Activated CD8-positive, alpha-beta T cell treated with anti-CD3 and anti-CD28 coated beads for 36 hours (primary cell): ENCODE measurements around the gene MPO. TPM values are rescaled to one million over a fixed set of nuclear protein-coding genes. Genes with fewer than 3 reads are reported as not detected.

ENCODE experiments used
- ATAC-seq: fragments of 200-7000 bp; cut with Tn5 transposase; one replicate; pipeline ENCODE4 v1.10.0; 2021; ENCODE audit warnings: mild to moderate bottlenecking, moderate library complexity
- CTCF ChIA-PET: fragments of 350-600 bp; sonication (Branson Sonifier 250); formaldehyde crosslinking; loops from one replicate; lab custom pipeline; 2021; ENCODE audit warnings: antibody characterized with exemption; lab: Charles Lee
- POLR2A ChIA-PET: fragments of 350-600 bp; sonication (Branson Sonifier 250); formaldehyde crosslinking; loops from one replicate; lab custom pipeline; 2021; ENCODE audit warnings: antibody characterized with exemption; lab: Charles Lee
- DNase-seq: peaks from one replicate; pipeline ENCODE4 v3.0.0-alpha.2; 2020
- H3K27ac Mint-ChIP-seq: one replicate; pipeline ENCODE4 v1.8.0; 2021; ENCODE audit warnings: mild to moderate bottlenecking, mixed read lengths
- H3K27me3 Mint-ChIP-seq: one replicate; pipeline ENCODE4 v1.8.0; 2021; ENCODE audit warnings: mixed read lengths
- H3K36me3 Mint-ChIP-seq: one replicate; pipeline ENCODE4 v1.8.0; 2021; ENCODE audit warnings: low read depth, mixed read lengths
- H3K4me1 Mint-ChIP-seq: one replicate; pipeline ENCODE4 v1.8.0; 2021; ENCODE audit warnings: low read depth, mixed read lengths
- H3K4me3 Mint-ChIP-seq: one replicate; pipeline ENCODE4 v1.8.0; 2021; ENCODE audit warnings: mild to moderate bottlenecking, moderate library complexity, mixed read lengths
- H3K9me3 Mint-ChIP-seq: one replicate; pipeline ENCODE4 v1.8.0; 2021; ENCODE audit warnings: mixed read lengths
- intact Hi-C: fragments of 100-400 bp; cut with micrococcal nuclease; formaldehyde crosslinking; loops from one replicate; pipeline ENCODE4 v1.10.0; 2022
- total RNA-seq, 2 experiments: library from RNA; stranded (reverse); gene quantifications; one replicate each; pipeline ENCODE4 v1.2.3, GENCODE V29; 2021
- TF ChIP-seq, protein P1 (sequence below): fragments of 200-600 bp; IDR thresholded peaks from one replicate; pipeline ENCODE4 v1.8.0; 2022; ENCODE audit warnings: antibody characterized with exemption, mild to moderate bottlenecking

Gene MPO
- total RNA-seq, 2 experiments from 2014 or later, result not detected

- Mint-ChIP-seq H3K36me3 (no peaks in the 10 kb centered on the region), H3K9me3 (no peaks in the 10 kb centered on the region), H3K4me1 (peaks cover 10% of the 10 kb centered on the region), H3K27ac (no peak overlapping the region), H3K27me3 (peaks cover 14% of the 10 kb centered on the region), H3K4me3 (no peak overlapping the region)
- no peak for ATAC-seq
- TF ChIP-seq, protein P1, sequence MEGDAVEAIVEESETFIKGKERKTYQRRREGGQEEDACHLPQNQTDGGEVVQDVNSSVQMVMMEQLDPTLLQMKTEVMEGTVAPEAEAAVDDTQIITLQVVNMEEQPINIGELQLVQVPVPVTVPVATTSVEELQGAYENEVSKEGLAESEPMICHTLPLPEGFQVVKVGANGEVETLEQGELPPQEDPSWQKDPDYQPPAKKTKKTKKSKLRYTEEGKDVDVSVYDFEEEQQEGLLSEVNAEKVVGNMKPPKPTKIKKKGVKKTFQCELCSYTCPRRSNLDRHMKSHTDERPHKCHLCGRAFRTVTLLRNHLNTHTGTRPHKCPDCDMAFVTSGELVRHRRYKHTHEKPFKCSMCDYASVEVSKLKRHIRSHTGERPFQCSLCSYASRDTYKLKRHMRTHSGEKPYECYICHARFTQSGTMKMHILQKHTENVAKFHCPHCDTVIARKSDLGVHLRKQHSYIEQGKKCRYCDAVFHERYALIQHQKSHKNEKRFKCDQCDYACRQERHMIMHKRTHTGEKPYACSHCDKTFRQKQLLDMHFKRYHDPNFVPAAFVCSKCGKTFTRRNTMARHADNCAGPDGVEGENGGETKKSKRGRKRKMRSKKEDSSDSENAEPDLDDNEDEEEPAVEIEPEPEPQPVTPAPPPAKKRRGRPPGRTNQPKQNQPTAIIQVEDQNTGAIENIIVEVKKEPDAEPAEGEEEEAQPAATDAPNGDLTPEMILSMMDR, result no peak
- CTCF ChIA-PET, result interaction anchor here (1.0 to 1.1 kb wide), 3 partner anchors 52 to 236 kb away, joined by 3 read pairs; partner anchors contain the start of gene HSF5
- POLR2A ChIA-PET, result no interaction called here
- DNase-seq, result no peak
- intact Hi-C loops, result no loop called here
Measured at GRCh38 chr17:58252141-58252540, 28.6 kb downstream of the MPO start.

- DNase-seq (no peak), ATAC-seq (no peak)
- H3K4me3 Mint-ChIP-seq, result no peak overlapping the region
- H3K27ac Mint-ChIP-seq, result no peak overlapping the region
- peaks cover 10% of the 10 kb centered on the region for H3K4me1 Mint-ChIP-seq
- POLR2A ChIA-PET, result interaction anchor here (1.1 to 1.8 kb wide), 4 partner anchors 15 to 99 kb away, joined by 3 to 4 read pairs (median 3); no protein-coding TSS in a partner anchor
- intact Hi-C loops, result no loop called here
- TF ChIP-seq, protein P1, result no peak
- CTCF ChIA-PET, result interaction anchor here (0.6 to 4.3 kb wide), 36 partner anchors 8 to 420 kb away, joined by 3 to 33 read pairs (median 4); partner anchors contain the start of genes HSF5, LPO, MKS1 and RNF43
- H3K36me3 Mint-ChIP-seq, result no peaks in the 10 kb centered on the region
- H3K27me3 Mint-ChIP-seq, result peaks cover 11% of the 10 kb centered on the region
- no peaks in the 10 kb centered on the region for H3K9me3 Mint-ChIP-seq
Measured at GRCh38 chr17:58250344-58251011, 30.3 kb downstream of the MPO start.

DNA sequence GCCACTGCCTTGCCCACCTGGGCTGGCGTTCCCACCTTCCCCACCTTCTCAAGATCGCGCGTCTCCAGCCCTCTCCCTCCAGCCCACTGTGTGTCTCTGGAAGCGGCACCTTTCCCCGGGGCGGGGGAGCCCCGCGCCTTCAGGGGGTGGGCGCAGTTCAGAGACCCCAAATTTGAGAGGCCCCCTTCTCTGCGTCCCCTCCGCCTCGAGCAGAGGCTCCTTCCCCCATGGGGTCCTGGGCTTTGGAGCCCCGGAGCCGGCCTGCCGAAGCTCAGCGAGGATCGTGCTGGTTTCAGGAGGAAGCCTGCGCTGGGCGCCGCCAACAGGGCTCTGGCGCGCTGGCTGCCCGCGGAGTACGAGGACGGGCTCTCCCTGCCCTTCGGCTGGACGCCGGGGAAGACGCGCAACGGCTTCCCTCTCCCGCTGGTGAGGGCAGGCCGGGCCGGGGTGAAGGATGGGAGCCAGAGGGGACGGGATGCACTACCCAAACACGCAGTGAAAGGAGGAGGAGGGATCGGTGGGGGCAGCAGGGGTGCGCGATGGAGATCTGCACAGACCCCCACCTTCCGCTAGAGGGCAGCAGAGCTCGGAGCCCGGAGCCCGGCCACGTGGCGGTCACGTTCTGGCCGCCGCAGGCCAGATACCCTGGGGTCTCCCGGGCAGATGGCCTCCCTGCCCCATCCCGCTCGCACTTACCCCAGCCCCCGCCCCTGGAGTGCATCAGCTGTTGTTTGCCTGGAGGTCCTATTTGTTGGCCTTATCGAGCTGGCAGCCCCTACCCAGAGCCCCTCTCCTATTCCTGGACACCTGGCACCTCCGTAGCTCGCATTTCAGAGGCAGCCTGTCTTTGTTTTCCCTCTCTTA, 31.2 kb downstream of the MPO start:
- Mint-ChIP-seq H3K27me3 (peaks cover 7% of the 10 kb centered on the region), H3K4me1 (peaks cover 10% of the 10 kb centered on the region), H3K36me3 (no peaks in the 10 kb centered on the region), H3K27ac (peak overlapping the region; percentile 16), H3K4me3 (peak overlapping the region; percentile 67), H3K9me3 (no peaks in the 10 kb centered on the region)
- ChIA-PET POLR2A (interaction anchor here (0.6 to 1.8 kb wide), 7 partner anchors 14 to 100 kb away, joined by 3 to 4 read pairs (median 3); partner anchors contain the start of gene MKS1), CTCF (interaction anchor here (0.6 to 4.3 kb wide), 39 partner anchors 8 to 421 kb away, joined by 3 to 33 read pairs (median 4); partner anchors contain the start of genes HSF5, LPO, MKS1 and RNF43)
- intact Hi-C loops, result no loop called here
- TF ChIP-seq, protein P1, result peak; percentile 98
- peak; percentile 95 for ATAC-seq
- DNase-seq, result peak; percentile 77

DNA sequence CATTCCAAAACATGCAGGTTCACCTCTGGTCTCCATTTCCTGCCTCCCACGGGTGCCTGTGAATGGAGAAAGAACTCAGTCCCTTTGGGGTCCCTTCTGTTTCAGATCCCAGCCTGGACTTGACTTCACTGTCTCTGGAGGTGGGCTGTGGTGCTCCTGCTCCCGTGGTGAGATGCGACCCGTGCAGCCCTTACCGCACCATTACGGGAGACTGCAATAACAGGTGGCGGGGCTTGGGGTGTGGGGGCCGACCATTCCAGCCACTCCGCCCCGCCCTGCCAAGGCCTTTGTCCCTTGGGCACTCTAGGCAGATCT, 31.8 kb downstream of the MPO start:
- ChIA-PET POLR2A (interaction anchor here (0.6 to 1.7 kb wide), 4 partner anchors 20 to 101 kb away, joined by 3 to 4 read pairs (median 3); partner anchors contain the start of gene MKS1), CTCF (interaction anchor here (0.7 to 4.3 kb wide), 24 partner anchors 8 to 223 kb away, joined by 3 to 33 read pairs (median 5); partner anchors contain the start of genes LPO and MKS1)
- peaks cover 10% of the 10 kb centered on the region for H3K27me3 Mint-ChIP-seq
- DNase-seq (no peak), ATAC-seq (no peak)
- H3K36me3 Mint-ChIP-seq, result no peaks in the 10 kb centered on the region
- no peak overlapping the region for H3K27ac Mint-ChIP-seq
- intact Hi-C loops, result no loop called here
- peak overlapping the region; percentile 67 for H3K4me3 Mint-ChIP-seq
- H3K9me3 Mint-ChIP-seq, result no peaks in the 10 kb centered on the region
- TF ChIP-seq, protein P1, result no peak
- H3K4me1 Mint-ChIP-seq, result peaks cover 10% of the 10 kb centered on the region
